ENCODE data around the gene KDM5B.

GRCh38 chr1:202760589-202760988, 47.6 kb downstream of the KDM5B start:
- TF ChIP-seq CTCF (conservative IDR thresholded peaks at IDR 0.05) (no peak), ZFX (IDR thresholded peaks at IDR 0.05) (no peak)
